Hepatocyte (in vitro differentiated cells): ENCODE results near the gene PCDHB6.

Source experiments
- CTCF ChIP-seq: fragments of 200-600 bp; sonication (generic); IDR thresholded peaks from 2 replicates; pipeline ENCODE4 v1.5.1; 2016; ENCODE audit warnings: antibody characterized with exemption, mild to moderate bottlenecking; ENCODE audit not compliant: poor library complexity
- EZH2 ChIP-seq: fragments of 200-600 bp; sonication (generic); IDR thresholded peaks from 2 replicates; pipeline ENCODE4 v1.6.1; 2016; ENCODE audit warnings: antibody characterized with exemption, mild to moderate bottlenecking, borderline replicate concordance

- no peak for TF ChIP-seq EZH2
- TF ChIP-seq CTCF = no peak
Observed at GRCh38 chr5:141119250-141119649, 30.6 kb upstream of the PCDHB6 start.
